Epithelial cell of proximal tubule (primary cell): ENCODE results near the gene AIG1. TPM values are rescaled to one million over a fixed set of nuclear protein-coding genes. Genes with fewer than 3 reads are reported as not detected.

Source experiments
- DNase-seq: peaks from one replicate; pipeline ENCODE4 v3.0.0-alpha.2; 2011; ENCODE audit warnings: low read depth
- H3K4me3 ChIP-seq: 2 replicates; pipeline ENCODE4 v1.5.1; 2011; ENCODE audit warnings: low read depth, mild to moderate bottlenecking, low read length
- CTCF ChIP-seq: conservative IDR thresholded peaks from 2 replicates; pipeline ENCODE4 v1.5.1; 2012; ENCODE audit warnings: low read depth, mild to moderate bottlenecking, low read length
- total RNA-seq: library from RNA; depleted of rRNA; stranded (reverse); fragments of >200 nt; gene quantifications from 2 replicates; pipeline ENCODE4 v1.2.3, GENCODE V29; 2015

AIG1 gene
- total RNA-seq, 1 donor from 2014 or later: 40.8 TPM

- DNase-seq: no peak
- no peak for TF ChIP-seq CTCF
- H3K4me3 ChIP-seq: no peak overlapping the region
Measured at GRCh38 chr6:143112084-143112768, 51.5 kb downstream of the AIG1 start.

- no peak overlapping the region for H3K4me3 ChIP-seq
- TF ChIP-seq CTCF: no peak
- DNase-seq: no peak
Measured at GRCh38 chr6:143112837-143113236, 52.1 kb downstream of the AIG1 start.

GRCh38 chr6:143115728-143116127 lies 55.0 kb downstream of the AIG1 start:
- DNase-seq: no peak
- TF ChIP-seq CTCF: no peak
- no peak overlapping the region for H3K4me3 ChIP-seq

GRCh38 chr6:143117108-143117507 lies 56.4 kb downstream of the AIG1 start:
- no peak for DNase-seq
- no peak for TF ChIP-seq CTCF
- H3K4me3 ChIP-seq: no peak overlapping the region

- no peak overlapping the region for H3K4me3 ChIP-seq
- no peak for DNase-seq
- TF ChIP-seq CTCF: no peak
Measured at GRCh38 chr6:143119260-143119659, 58.6 kb downstream of the AIG1 start.

- no peak overlapping the region for H3K4me3 ChIP-seq
- DNase-seq: no peak
- TF ChIP-seq CTCF: no peak
Measured at GRCh38 chr6:143123081-143123480, 62.4 kb downstream of the AIG1 start.

GRCh38 chr6:143123941-143124340 lies 63.3 kb downstream of the AIG1 start:
- DNase-seq: no peak
- no peak overlapping the region for H3K4me3 ChIP-seq
- TF ChIP-seq CTCF: no peak
